IPS DF 4.7 (cell line): Measurements from ENCODE around the gene MAP3K14.

Source experiments
- DNase-seq: peaks from one replicate; pipeline ENCODE4 v3.0.0-alpha.2; 2013; ENCODE audit warnings: low spot score; ENCODE audit errors: extremely low read depth

MAP3K14 gene

GRCh38 chr17:45317111-45317928, 500 bp upstream of the MAP3K14 start:
- peak; percentile 97 for DNase-seq

- no peak for DNase-seq
These were observed 979 bp downstream of the MAP3K14 start for GRCh38 chr17:45315648-45316433.

- DNase-seq, result no peak
These were observed 1.8 kb downstream of the MAP3K14 start for GRCh38 chr17:45314741-45315647.

GRCh38 chr17:45313996-45314740, 2.7 kb downstream of the MAP3K14 start:
- no peak for DNase-seq

- no peak for DNase-seq
These were observed 3.4 kb downstream of the MAP3K14 start for GRCh38 chr17:45313421-45313771.

- DNase-seq, result no peak
These were observed 4.1 kb downstream of the MAP3K14 start for GRCh38 chr17:45312477-45313420.

- DNase-seq, result no peak
These were observed 4.9 kb downstream of the MAP3K14 start for GRCh38 chr17:45311760-45312476.

GRCh38 chr17:45311401-45311759, 5.4 kb downstream of the MAP3K14 start:
- no peak for DNase-seq

- no peak for DNase-seq
These were observed 6.2 kb downstream of the MAP3K14 start for GRCh38 chr17:45310380-45311324.

GRCh38 chr17:45309400-45309799, 7.4 kb downstream of the MAP3K14 start:
- no peak for DNase-seq

- DNase-seq, result no peak
These were observed 8.0 kb downstream of the MAP3K14 start for GRCh38 chr17:45308840-45309239.

- DNase-seq, result no peak
These were observed 8.8 kb downstream of the MAP3K14 start for GRCh38 chr17:45308016-45308365.

GRCh38 chr17:45307290-45308015, 9.4 kb downstream of the MAP3K14 start:
- no peak for DNase-seq

GRCh38 chr17:45306623-45307022, 10.2 kb downstream of the MAP3K14 start:
- DNase-seq, result no peak

- DNase-seq, result no peak
These were observed 10.7 kb downstream of the MAP3K14 start for GRCh38 chr17:45306094-45306493.

GRCh38 chr17:45305530-45306087, 11.2 kb downstream of the MAP3K14 start:
- no peak for DNase-seq

GRCh38 chr17:45302649-45303173, 14.1 kb downstream of the MAP3K14 start:
- DNase-seq, result no peak
